ENCODE results near the gene HNRNPA1.
"Not testable (repeated sequence)": the region's sequence is repeated elsewhere in the genome, so short reads cannot be mapped to it uniquely, and the experiment has no call there.

Gene HNRNPA1

DNA sequence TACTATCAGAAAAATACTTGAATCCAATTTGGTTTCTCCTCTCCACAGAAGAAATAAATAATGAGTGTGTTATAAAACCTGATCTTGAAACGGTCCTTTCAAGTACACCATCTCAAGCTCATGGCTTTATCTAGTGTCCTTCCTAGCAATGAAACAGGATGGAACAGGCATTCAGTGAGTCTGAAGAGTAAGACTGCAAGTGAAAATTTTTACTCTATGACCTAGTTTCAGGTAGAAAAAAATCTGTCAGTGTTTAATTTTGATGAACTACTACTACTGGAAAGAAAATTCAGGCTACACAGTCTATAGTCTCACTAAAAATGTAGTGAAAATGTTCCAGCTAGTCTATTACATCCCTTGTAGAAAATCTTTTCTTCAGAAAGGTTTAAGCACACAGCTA, 8.3 kb upstream of the HNRNPA1 start:
- FAIRE-seq (no peak), DNase-seq (ENCODE audit: extremely low spot score, insufficient read length, low read depth) (no peak)

DNA sequence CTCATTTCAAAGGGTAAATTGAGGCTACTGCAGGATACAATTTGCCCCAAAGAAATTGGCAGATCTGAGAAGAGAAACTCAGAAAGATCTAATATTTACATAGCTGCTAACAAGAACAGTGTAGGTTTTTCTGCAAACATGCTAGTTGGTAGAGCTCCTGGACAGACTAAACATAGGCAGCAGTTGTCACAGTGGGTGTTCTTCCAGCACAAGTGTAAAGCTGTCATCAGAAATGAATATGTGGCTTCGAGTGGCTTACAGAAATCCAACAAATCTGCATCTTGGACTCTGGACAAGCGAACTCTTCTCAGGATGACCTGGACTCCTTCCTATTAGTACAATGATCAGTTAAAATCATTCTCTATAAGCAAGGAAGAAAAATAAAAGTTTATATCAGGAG, 6.5 kb upstream of the HNRNPA1 start:
- FAIRE-seq, result no peak
- no peak for DNase-seq (ENCODE audit: extremely low spot score, insufficient read length, low read depth)

DNA sequence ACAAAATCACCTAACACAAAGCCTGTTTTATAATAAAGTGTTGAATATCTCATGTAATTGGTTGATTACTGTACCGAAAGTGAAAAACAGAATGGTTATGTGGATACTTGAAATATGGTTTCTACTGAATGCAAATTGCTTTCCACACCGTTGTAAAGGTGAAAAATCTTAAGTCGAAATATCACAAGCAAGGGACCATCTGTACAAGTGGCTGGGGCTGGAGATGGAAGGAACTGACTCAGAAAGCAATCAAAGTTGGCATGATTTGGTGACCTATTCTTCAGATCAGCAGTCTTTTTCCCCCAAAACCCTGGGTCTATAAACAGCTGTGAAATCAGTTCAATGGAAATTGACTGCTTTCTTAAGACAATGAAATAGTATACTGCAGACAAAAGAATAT, 4.2 kb upstream of the HNRNPA1 start:
- FAIRE-seq, result no peak
- DNase-seq (ENCODE audit: extremely low spot score, insufficient read length, low read depth), result no peak

DNA sequence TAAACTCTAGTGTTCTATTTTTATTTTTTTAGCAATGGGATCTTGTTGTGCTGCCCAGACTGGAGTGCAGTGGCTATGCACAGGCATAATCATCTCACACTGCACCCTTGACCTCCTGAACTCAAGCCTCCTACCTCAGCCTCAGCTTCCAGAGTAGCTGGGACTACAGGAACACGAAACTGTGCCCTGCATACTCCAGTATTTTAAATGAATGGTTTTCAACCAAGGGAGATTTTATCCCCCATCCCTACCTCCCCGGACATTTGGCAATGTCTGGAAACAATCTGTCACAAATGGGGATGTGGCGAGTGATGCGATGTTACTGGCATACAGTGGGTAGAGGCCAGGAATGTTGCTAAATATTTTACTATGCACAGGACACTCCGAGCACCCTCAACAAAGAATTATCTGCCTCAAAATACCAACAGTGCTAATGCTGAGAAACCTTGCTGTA, 2.7 kb upstream of the HNRNPA1 start:
- FAIRE-seq, result no peak
- no peak for DNase-seq (ENCODE audit: extremely low spot score, insufficient read length, low read depth)

DNA sequence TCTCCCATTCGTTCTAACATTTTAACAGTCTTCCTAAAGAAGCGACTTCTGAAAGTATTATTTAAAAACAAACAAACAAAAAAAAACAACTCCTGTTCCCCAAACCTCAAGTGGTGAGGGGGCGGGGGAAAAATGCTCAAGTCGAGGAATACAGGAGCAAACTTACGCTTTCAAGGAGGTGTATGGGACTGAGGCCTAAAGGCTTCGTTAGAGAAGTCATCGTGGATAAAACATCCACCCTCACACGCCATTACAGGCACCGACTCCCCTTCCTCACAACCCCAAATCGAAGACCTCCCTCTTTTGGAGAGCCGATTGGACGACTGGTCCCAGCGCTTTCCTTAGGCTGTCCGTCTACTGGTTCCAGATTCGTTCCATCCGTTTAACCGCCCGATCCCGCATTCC, 1.3 kb upstream of the HNRNPA1 start:
- DNase-seq (ENCODE audit: extremely low spot score, insufficient read length, low read depth) (no peak), FAIRE-seq (no peak)

DNA sequence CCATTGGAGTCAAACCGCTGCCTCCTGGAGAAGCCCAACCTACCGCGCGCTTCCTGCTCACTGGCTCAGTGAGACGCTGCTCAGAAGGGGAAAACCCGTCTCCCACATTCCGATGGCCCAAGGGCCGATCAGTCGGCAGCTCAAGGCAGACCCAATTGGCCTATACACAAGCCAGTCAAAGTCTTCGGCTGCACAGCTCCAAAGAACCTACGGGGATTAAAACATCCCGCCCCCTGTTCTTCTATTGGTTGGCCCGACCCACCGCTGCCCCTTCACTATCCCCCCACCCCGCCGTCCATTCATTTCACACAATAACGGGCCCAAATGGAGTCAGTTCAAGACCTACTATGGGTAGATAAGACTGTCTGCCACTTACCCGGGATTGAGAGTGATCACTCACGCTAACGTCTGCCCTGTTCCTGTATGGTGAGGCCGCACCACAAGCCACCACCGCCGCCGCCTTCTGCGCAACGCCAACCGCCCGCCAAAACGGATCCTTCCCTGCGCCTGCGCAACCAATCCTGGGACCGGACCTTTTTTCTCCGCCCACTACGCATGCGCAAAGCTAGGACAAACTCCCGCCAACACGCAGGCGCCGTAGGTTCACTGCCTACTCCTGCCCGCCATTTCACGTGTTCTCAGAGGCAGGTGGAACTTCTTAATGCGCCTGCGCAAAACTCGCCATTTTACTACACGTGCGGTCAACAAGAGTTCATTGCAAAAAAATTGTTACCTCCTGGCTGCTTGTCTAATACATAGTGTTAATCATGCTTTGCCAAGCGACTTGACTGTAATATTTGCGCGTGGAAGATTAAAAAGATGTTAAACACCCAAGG, 676 bp upstream of the HNRNPA1 start, which contains the start of gene CBX5:
Gene CBX5, minus strand, starts transcription at position 491 of the 836 bp plus-strand sequence. CDS start 22,472 bp downstream, outside the sequence.
- FAIRE-seq, result no peak

DNA sequence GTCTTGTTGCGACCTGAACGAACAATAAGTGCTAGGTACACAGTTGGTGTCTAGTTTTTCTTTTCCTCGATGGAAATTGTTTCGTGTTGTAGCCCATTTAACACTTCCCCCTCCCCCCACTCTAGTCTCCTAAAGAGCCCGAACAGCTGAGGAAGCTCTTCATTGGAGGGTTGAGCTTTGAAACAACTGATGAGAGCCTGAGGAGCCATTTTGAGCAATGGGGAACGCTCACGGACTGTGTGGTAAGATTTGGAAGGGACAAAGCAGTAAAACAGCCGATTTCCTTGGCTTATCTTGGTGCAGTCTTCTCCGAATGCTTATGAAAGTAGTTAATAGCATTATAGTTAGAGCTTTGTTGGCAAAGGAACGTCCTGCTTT, 724 bp downstream of the HNRNPA1 start:
- FAIRE-seq; DNase-seq (ENCODE audit: extremely low spot score, insufficient read length, low read depth): not testable (repeated sequence)

More for the DNA sequence above, 676 bp upstream of the HNRNPA1 start, which contains the start of gene CBX5:
- peak; percentile 89 for DNase-seq (ENCODE audit: extremely low spot score, insufficient read length, low read depth)

DNA sequence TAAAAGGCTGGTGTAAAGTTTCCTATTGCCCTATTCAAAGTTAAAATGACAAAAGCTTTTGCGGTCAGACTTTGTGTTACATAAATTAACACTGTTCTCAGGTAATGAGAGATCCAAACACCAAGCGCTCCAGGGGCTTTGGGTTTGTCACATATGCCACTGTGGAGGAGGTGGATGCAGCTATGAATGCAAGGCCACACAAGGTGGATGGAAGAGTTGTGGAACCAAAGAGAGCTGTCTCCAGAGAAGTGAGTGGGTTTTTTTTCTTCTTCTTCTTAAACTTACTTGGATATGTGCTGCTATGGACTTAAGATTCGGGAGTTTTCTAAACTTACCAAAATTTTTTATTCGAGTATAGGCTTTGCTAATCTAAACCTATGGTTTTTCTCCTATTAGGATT, 1.2 kb downstream of the HNRNPA1 start:
- not testable (repeated sequence) for DNase-seq (ENCODE audit: extremely low spot score, insufficient read length, low read depth); FAIRE-seq

DNA sequence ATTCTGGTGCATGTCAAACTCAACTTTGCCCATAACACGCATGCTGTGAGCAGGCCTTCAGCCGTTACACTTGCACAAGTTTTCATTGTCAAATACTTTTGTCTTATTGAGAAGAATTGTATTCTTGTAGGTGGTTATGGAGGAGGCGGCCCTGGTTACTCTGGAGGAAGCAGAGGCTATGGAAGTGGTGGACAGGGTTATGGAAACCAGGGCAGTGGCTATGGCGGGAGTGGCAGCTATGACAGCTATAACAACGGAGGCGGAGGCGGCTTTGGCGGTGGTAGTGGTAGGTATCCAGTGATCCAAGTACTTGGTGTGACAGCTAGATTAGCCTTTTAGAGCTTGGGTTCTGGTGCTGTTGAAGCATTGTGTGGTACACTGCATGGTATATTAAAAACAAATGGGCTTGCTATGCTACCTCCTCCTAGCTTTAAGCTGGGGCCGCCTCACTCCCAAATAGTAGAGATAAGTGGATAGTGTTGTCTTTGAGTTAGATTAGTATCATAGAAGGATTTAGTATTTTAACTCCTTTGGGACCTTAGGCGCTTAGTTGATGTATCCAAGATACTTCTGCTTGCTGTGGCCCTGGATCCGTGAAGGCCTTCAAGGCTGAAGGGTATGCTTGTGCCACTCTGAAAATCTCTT, 2.5 kb downstream of the HNRNPA1 start:
- no peak for DNase-seq (ENCODE audit: extremely low spot score, insufficient read length, low read depth)
- FAIRE-seq, result no peak

DNA sequence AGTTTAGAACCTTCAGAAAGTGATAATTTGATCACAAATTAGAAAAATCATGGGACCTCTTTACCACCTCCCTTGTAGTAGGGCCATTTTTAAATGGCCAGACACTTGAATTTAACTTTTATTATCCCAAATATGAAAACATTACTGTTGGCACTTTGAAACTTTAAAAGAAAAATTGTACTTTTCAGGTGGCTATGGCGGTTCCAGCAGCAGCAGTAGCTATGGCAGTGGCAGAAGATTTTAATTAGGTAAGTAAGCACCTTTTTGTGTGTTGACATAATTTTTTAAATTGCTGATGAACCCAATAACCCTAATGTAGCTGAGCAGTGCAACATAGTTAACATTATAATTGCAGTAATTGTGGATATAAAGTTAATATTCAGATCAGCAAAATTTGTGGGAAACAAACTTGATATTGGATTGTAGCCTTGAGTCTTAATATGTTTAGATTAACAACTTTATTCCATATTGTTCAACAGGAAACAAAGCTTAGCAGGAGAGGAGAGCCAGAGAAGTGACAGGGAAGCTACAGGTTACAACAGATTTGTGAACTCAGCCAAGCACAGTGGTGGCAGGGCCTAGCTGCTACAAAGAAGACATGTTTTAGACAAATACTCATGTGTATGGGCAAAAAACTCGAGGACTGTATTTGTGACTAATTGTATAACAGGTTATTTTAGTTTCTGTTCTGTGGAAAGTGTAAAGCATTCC, 3.7 kb downstream of the HNRNPA1 start:
- not testable (repeated sequence) for FAIRE-seq; DNase-seq (ENCODE audit: extremely low spot score, insufficient read length, low read depth)

DNA sequence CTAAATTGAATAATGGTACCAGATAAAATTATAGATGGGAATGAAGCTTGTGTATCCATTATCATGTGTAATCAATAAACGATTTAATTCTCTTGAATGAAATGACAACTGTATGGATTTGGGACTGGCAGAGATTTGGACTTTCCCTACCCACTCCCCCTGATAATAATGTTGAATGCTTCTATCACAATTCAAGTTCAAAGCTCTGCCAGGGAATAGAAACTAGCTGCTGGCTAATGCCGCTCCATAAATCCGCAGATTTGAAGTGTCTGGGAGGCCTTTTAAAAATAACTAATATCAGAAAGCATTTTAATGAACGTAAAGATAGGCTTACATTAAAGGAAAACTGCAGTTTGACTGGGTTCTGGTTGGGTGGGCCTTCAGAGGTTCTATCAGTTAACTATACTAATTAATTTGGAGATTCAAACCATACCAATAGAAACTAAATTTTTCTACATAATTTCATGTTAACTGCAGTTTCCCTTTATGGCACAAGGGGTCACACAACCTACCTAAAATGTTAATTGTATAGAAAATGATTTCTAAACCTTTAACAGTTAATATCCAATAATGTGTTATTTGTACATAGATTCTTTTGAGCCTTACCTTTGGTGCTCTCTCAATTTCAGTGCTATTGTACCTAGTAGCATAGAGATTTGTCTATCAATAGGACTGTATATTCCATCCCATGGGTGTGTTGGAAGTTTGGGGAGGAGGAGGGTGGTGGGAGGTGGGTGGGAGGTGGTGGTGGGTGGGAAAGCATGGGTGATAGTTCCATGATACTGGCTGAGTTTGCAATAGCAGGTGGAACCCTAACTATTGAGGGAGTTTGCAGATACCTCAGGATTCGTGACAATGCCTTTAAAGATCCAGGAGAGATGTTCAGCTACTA, 4.9 kb downstream of the HNRNPA1 start:
- DNase-seq (ENCODE audit: extremely low spot score, insufficient read length, low read depth), result no peak
- no peak for FAIRE-seq

DNA sequence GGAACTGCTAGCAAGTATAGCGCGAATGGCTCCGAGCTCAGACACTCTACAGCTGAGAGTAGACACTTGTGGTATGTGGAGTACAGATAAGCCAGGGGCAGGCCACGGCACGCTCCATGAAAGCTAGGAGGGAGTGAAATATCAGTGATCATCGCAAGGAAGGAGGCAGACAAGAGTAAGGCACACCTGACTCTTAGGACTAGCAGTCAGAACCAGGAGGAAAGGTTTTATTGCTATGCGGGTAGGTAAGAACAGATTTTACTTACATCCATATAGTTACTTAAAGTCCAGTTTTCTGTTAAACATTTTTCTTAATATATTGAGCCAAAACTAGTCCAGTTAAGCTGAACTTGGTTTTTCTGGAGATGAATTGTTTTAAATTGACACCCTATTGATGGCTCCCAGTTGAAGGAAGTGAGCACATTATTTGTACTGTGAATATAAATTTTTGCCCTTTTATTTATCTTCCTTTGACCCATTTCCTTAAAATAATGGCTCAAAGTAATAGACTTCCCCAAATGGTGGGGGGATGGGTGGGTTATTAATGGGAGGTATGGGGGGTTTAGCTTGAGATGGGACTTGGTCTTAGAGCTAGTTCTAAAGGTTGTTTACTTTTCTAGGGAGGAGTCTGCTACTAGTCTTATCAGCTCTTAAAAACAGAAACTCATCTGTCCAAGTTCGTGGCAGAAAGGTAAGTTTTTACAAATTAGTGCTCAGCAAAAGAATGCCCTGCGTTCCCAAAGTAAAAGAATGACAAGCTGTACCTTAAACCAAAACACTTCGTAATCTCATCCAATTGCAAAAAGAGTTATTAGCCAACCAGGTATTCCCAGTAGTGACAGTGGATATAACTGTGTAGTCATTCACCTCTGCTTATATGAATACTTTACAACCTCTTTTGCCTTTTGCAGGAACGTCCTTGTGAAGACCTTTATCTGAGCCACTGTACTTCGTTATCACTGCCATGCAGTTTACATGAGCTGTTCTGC, 5.8 kb downstream of the HNRNPA1 start:
- FAIRE-seq (no peak), DNase-seq (ENCODE audit: extremely low spot score, insufficient read length, low read depth) (no peak)

DNA sequence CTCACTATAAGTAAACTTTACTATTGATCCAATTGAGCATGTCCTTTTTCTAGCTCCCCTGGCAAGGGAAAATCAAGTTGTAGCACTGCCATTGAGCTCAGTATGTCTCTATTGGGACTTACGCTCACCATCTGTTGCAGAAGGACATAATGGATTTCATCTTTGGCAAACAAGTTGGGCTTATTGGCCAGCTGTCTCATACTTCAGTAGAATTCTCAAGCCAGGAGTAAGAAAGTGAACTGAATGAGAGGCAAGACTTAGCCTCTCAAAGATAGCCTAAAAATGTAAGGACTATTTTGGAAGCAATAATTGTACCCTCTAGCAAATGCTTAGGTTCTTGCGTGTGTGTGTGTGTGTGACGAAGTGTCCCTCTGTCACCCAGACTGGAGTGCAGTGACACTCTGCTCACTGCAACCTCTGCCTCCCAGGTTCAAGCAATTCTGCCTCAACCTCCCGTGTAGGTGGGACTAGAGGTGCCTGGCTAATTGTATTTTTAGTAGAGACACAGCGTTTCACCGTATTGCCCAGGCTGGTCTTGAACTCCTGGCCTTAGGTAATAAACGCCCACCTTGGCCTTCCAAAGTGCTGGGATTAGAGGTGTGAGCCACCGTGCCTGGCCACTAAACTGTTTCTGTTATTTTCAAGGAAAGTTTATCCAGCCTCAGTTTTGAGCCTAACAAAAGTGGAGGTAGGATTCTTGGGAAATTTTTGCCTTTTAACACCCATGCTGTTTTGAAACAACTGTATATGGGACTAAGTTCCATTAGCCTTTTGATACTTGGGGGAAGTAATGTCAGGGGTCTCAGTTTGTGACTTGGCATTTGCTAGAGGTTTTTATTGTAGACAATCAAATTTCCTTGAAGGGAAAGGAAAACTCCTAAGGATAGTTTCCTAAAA, 7.0 kb downstream of the HNRNPA1 start:
- DNase-seq (ENCODE audit: extremely low spot score, insufficient read length, low read depth), result no peak
- FAIRE-seq, result no peak

DNA sequence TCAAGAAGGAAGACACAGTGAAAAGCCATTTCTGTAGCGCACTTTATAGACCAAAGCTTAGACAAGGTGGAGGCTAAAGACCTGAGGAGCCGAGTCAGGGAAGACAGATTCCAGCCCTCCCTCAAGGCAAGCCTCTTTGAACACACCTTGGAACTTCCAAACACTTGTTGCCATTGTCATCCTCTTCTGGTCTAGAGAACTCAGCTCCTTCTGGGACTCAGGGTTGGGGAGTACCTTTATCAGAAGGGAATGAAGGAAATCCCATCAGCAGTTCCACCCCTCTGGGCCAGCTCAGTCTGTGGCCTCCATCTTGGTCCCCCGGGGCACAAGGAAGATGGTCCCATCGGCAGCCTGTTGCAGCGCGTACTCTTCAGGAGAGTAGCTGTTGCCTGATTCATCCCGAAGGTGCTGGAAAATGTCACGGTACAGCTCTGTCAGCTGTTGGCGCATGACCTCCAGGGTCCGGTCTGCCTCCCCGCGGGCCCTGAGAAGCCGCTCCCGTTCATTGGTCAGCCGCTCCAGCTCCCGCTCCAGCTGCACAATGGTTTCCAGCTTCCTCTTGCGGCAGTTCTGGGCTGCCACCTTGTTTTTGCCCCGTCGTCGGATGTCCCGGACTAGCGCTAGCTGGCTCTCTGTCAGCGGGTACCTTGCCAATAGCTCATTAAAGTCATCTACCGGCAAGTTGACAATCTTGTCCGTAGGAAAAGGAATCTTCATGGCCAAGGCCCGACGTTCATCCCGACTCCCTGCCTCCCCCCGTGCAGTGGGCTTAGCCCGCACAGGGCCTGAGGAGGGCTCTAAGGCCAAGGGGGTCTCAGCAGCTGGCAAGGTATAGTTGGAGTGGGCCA, 11.8 kb downstream of the HNRNPA1 start:
- DNase-seq (ENCODE audit: extremely low spot score, insufficient read length, low read depth) (no peak), FAIRE-seq (no peak)

DNA sequence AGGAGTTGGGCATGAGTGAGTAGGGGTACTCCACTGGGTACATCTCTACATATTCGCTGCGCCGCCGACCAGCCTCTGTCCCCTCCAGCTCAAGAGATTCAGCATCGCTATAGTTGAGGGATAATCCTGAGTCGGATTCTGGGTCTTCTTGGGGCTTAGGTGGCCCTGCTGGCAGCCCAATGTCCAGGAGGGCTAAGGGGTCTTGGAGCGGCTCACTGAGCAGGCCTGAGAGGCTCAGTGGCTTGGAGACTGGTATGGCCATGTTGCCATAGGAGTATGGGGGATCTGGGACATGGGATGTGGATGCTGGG, 12.4 kb downstream of the HNRNPA1 start:
- DNase-seq (ENCODE audit: extremely low spot score, insufficient read length, low read depth), result no peak
- no peak for FAIRE-seq

DNA sequence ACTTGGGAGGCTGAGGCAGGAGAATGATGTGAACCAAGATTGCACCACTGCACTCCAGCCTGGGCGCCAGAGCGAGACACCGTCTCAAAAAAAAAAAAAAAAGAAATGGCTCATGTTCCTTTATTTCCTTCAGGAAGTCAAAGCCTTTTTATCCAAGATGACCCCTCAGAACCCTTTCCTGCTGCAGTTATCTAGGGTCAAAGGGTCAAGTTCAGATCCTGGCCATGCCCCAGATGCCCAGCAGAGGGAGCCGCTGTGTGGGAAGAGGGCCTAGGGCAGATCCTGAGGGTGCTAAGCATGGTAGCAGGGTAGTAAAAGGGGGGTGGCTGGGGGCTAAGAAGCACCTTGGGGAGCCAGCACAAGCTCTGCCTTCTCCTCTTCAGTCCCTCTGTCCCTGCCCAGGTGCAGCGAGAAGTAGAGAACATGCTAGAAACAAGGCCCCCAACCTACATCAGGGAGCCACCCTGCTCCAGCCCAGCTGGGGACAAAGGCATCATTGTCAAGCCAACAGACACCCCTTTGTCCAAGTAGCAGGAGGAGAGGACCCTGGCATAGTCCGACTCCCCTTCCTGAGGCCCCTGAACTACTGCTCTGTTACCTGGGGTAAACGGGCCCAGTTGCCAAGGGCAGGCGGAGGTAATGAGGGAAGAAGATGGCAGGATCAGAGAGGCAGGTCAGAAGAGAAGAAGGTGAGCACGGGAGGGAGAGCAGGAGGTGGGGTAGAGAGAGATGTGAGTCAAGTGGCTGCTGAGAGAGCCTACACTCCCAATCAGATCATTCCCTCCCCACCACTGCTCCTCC, 13.8 kb downstream of the HNRNPA1 start:
- peak; percentile 65 for DNase-seq (ENCODE audit: extremely low spot score, insufficient read length, low read depth)
- no peak for FAIRE-seq

Data from GM18507 (cell line).